Osteocyte (in vitro differentiated cells): Measurements from ENCODE around the gene TMEM43. TPM values are rescaled to one million over a fixed set of nuclear protein-coding genes. Genes with fewer than 3 reads are reported as not detected.

ENCODE experiments used
- DNase-seq: peaks from one replicate; pipeline ENCODE4 v3.0.0; 2021; ENCODE audit warnings: mixed read lengths; ENCODE audit not compliant: unreplicated experiment; ENCODE audit errors: extremely low spot score
- H3K27ac Mint-ChIP-seq: one replicate; pipeline ENCODE4 v1.8.0; 2021; ENCODE audit warnings: mild to moderate bottlenecking, mixed read lengths; ENCODE audit not compliant: unreplicated experiment
- H3K27me3 Mint-ChIP-seq: one replicate; pipeline ENCODE4 v1.8.0; 2021; ENCODE audit warnings: mixed read lengths; ENCODE audit not compliant: unreplicated experiment
- H3K36me3 Mint-ChIP-seq: one replicate; pipeline ENCODE4 v1.8.0; 2021; ENCODE audit warnings: mixed read lengths; ENCODE audit not compliant: unreplicated experiment
- H3K4me1 Mint-ChIP-seq: one replicate; pipeline ENCODE4 v1.8.0; 2021; ENCODE audit warnings: mixed read lengths; ENCODE audit not compliant: unreplicated experiment
- H3K4me3 Mint-ChIP-seq: one replicate; pipeline ENCODE4 v1.8.0; 2021; ENCODE audit warnings: mild to moderate bottlenecking, moderate library complexity, mixed read lengths; ENCODE audit not compliant: unreplicated experiment
- H3K9me3 Mint-ChIP-seq: one replicate; pipeline ENCODE4 v1.8.0; 2021; ENCODE audit warnings: mixed read lengths; ENCODE audit not compliant: unreplicated experiment
- CTCF ChIP-seq: fragments of 200-600 bp; sonication (generic); IDR thresholded peaks from 2 replicates; pipeline ENCODE4 v1.5.0; 2021; ENCODE audit warnings: antibody characterized with exemption, mild to moderate bottlenecking, moderate library complexity
- total RNA-seq: library from RNA; stranded (reverse); gene quantifications from 2 replicates; pipeline ENCODE4 v1.2.1, GENCODE V29; 2021

The TMEM43 gene
- total RNA-seq, 1 donor from 2014 or later = 73.3 TPM

- H3K27me3 Mint-ChIP-seq = no peaks in the 10 kb centered on the region
Measured at GRCh38 chr3:14141602-14142341, 16.9 kb downstream of the TMEM43 start.

GRCh38 chr3:14142567-14143270 is 17.9 kb downstream of the TMEM43 start:
- TF ChIP-seq CTCF = no peak
- DNase-seq = no peak
- Mint-ChIP-seq H3K36me3 (peaks cover 18% of the 10 kb centered on the region), H3K9me3 (no peaks in the 10 kb centered on the region), H3K4me3 (no peak overlapping the region), H3K27ac (peak overlapping the region; percentile 100), H3K27me3 (no peaks in the 10 kb centered on the region), H3K4me1 (peaks cover 42% of the 10 kb centered on the region)

More at GRCh38 chr3:14141602-14142341, 16.9 kb downstream of the TMEM43 start:
- DNase-seq = no peak
- Mint-ChIP-seq H3K4me1 (peaks cover 42% of the 10 kb centered on the region), H3K27ac (peak overlapping the region; percentile 100), H3K4me3 (no peak overlapping the region), H3K9me3 (no peaks in the 10 kb centered on the region), H3K36me3 (peaks cover 15% of the 10 kb centered on the region)
- no peak for TF ChIP-seq CTCF

GRCh38 chr3:14143271-14144225 is 18.7 kb downstream of the TMEM43 start:
- H3K4me1 Mint-ChIP-seq = peaks cover 42% of the 10 kb centered on the region
- peak overlapping the region; percentile 100 for H3K27ac Mint-ChIP-seq
- H3K9me3 Mint-ChIP-seq = no peaks in the 10 kb centered on the region
- TF ChIP-seq CTCF = no peak
- H3K36me3 Mint-ChIP-seq = peaks cover 15% of the 10 kb centered on the region
- H3K27me3 Mint-ChIP-seq = no peaks in the 10 kb centered on the region
- no peak for DNase-seq
- H3K4me3 Mint-ChIP-seq = peak overlapping the region; percentile 43

- Mint-ChIP-seq H3K27me3 (no peaks in the 10 kb centered on the region), H3K4me1 (peaks cover 42% of the 10 kb centered on the region), H3K36me3 (peaks cover 17% of the 10 kb centered on the region), H3K27ac (peak overlapping the region; percentile 100), H3K9me3 (no peaks in the 10 kb centered on the region), H3K4me3 (peak overlapping the region; percentile 66)
- DNase-seq = peak; percentile 90
- no peak for TF ChIP-seq CTCF
Measured at GRCh38 chr3:14144423-14145075, 19.7 kb downstream of the TMEM43 start.
